OCI-LY1 (cell line): Measurements from ENCODE around the gene FARP1.

Source experiments
- H2AFZ ChIP-seq: fragments of 200-600 bp; sonication (generic), shearing (Covaris generic); 2 replicates; pipeline ENCODE4 v1.6.0; 2014; ENCODE audit warnings: antibody characterized with exemption, mild to moderate bottlenecking, low read length
- H3F3A ChIP-seq: fragments of 200-600 bp; sonication (generic), shearing (Covaris generic); 2 replicates; pipeline ENCODE4 v1.6.0; 2014; ENCODE audit warnings: mild to moderate bottlenecking, antibody characterized with exemption, low read length, moderate library complexity; ENCODE audit not compliant: insufficient read depth
- H3K27ac ChIP-seq: fragments of 200-600 bp; sonication (generic); 2 replicates; pipeline ENCODE4 v1.5.1; 2014; ENCODE audit warnings: low read length, mixed run types, mild to moderate bottlenecking, low read depth; ENCODE audit not compliant: poor library complexity, severe bottlenecking
- H3K27me3 ChIP-seq: fragments of 200-600 bp; sonication (generic); 2 replicates; pipeline ENCODE4 v1.6.0; 2014; ENCODE audit warnings: antibody characterized with exemption, mild to moderate bottlenecking, low read length, moderate library complexity; ENCODE audit not compliant: insufficient read depth
- H3K36me3 ChIP-seq: fragments of 200-600 bp; sonication (generic); 2 replicates; pipeline ENCODE4 v1.6.1; 2014; ENCODE audit warnings: mild to moderate bottlenecking, antibody characterized with exemption, low read length, moderate library complexity, mixed read lengths; ENCODE audit not compliant: insufficient read depth
- H3K4me1 ChIP-seq: fragments of 200-600 bp; sonication (generic); 2 replicates; pipeline ENCODE4 v1.5.1; 2014; ENCODE audit warnings: mild to moderate bottlenecking, low read length, moderate library complexity; ENCODE audit not compliant: insufficient read depth, severe bottlenecking
- H3K4me2 ChIP-seq: fragments of 200-600 bp; sonication (generic), shearing (Covaris generic); 2 replicates; pipeline ENCODE4 v1.6.1; 2014; ENCODE audit warnings: low read length
- H3K4me3 ChIP-seq: fragments of 200-600 bp; sonication (generic); 2 replicates; pipeline ENCODE4 v1.5.1; 2014; ENCODE audit warnings: low read length, low read depth, mild to moderate bottlenecking, mixed read lengths; ENCODE audit not compliant: poor library complexity, severe bottlenecking
- H3K79me2 ChIP-seq: fragments of 200-600 bp; shearing (Covaris generic); 2 replicates; pipeline ENCODE4 v1.6.1; 2016; ENCODE audit warnings: mixed run types, low read length, mixed read lengths; ENCODE audit not compliant: insufficient read depth
- H3K9ac ChIP-seq: fragments of 200-600 bp; sonication (generic), shearing (Covaris generic); 2 replicates; pipeline ENCODE4 v1.6.1; 2014; ENCODE audit warnings: mild to moderate bottlenecking, low read length, mixed read lengths
- H3K9me2 ChIP-seq: fragments of 200-600 bp; sonication (generic), shearing (Covaris generic); 2 replicates; pipeline ENCODE4 v1.6.1; 2014; ENCODE audit warnings: low read depth, mild to moderate bottlenecking, low read length, mixed read lengths
- H3K9me3 ChIP-seq: fragments of 200-600 bp; shearing (Covaris generic); 2 replicates; pipeline ENCODE4 v1.6.1; 2014; ENCODE audit warnings: low read length, mixed read lengths
- H4K20me1 ChIP-seq: fragments of 200-600 bp; sonication (generic), shearing (Covaris generic); 2 replicates; pipeline ENCODE4 v1.6.0; 2016; ENCODE audit warnings: mild to moderate bottlenecking, low read length; ENCODE audit not compliant: insufficient read depth
- EZH2 ChIP-seq: fragments of 200-600 bp; sonication (generic), shearing (Covaris generic); IDR thresholded peaks from 2 replicates; pipeline ENCODE4 v1.8.0; 2017; ENCODE audit warnings: borderline replicate concordance, mixed run types, mild to moderate bottlenecking, antibody characterized with exemption, low read length, moderate library complexity, mixed read lengths
- TF ChIP-seq, protein P1 (sequence below): fragments of 200-600 bp; sonication (generic), shearing (Covaris generic); IDR thresholded peaks from 2 replicates; pipeline ENCODE4 v1.5.1; 2017; ENCODE audit warnings: mild to moderate bottlenecking, antibody characterized with exemption, low read length, moderate library complexity, mixed read lengths

The FARP1 gene

DNA sequence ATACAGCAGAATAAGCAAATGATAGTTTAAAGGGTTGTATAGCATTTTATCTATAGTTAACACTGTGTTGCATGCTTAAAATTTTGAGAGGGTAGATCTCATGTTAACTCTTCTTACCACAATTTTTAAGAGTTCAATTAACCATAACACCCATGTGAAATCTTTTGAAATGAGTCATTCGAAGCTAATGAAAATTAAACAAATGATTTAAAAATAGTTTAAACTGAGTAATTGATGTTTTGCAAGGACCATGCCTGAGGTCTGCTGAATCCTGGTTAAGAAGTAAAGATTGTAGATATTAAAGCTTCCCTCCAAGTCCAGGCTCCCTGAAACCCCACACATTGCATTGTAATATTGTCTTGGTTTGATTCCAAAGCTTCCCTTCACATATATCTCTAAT lies 210.9 kb downstream of the FARP1 start:
- H3K9ac ChIP-seq = no peak overlapping the region
- no peaks in the 10 kb centered on the region for H4K20me1 ChIP-seq
- H3K9me2 ChIP-seq = no peaks in the 10 kb centered on the region
- no peaks in the 10 kb centered on the region for H3K9me3 ChIP-seq
- H3K27me3 ChIP-seq = peaks cover 11% of the 10 kb centered on the region; the same call in 1 of the 2 replicates
- no peak overlapping the region for H3K4me3 ChIP-seq
- no peaks in the 10 kb centered on the region for H3K36me3 ChIP-seq
- no peak overlapping the region for H2AFZ ChIP-seq
- no peaks in the 10 kb centered on the region for H3F3A ChIP-seq
- H3K27ac ChIP-seq = no peak overlapping the region
- H3K4me2 ChIP-seq = no peak overlapping the region
- H3K4me1 ChIP-seq = no peaks in the 10 kb centered on the region
- H3K79me2 ChIP-seq = no peaks in the 10 kb centered on the region
- TF ChIP-seq, protein P1, sequence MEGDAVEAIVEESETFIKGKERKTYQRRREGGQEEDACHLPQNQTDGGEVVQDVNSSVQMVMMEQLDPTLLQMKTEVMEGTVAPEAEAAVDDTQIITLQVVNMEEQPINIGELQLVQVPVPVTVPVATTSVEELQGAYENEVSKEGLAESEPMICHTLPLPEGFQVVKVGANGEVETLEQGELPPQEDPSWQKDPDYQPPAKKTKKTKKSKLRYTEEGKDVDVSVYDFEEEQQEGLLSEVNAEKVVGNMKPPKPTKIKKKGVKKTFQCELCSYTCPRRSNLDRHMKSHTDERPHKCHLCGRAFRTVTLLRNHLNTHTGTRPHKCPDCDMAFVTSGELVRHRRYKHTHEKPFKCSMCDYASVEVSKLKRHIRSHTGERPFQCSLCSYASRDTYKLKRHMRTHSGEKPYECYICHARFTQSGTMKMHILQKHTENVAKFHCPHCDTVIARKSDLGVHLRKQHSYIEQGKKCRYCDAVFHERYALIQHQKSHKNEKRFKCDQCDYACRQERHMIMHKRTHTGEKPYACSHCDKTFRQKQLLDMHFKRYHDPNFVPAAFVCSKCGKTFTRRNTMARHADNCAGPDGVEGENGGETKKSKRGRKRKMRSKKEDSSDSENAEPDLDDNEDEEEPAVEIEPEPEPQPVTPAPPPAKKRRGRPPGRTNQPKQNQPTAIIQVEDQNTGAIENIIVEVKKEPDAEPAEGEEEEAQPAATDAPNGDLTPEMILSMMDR = no peak
- no peak for TF ChIP-seq EZH2

- Histone ChIP-seq H3K27me3 (peaks cover 15% of the 10 kb centered on the region; the same call in 1 of the 2 replicates), H3K36me3 (no peaks in the 10 kb centered on the region), H3K9me2 (no peaks in the 10 kb centered on the region), H3F3A (no peaks in the 10 kb centered on the region), H2AFZ (no peak overlapping the region), H3K27ac (no peak overlapping the region), H3K9me3 (no peaks in the 10 kb centered on the region), H3K9ac (no peak overlapping the region), H4K20me1 (no peaks in the 10 kb centered on the region), H3K4me2 (no peak overlapping the region), H3K79me2 (no peaks in the 10 kb centered on the region), H3K4me1 (no peaks in the 10 kb centered on the region), H3K4me3 (no peak overlapping the region)
- TF ChIP-seq, protein P1 = no peak
- TF ChIP-seq EZH2 = no peak
These were observed 216.0 kb downstream of the FARP1 start for GRCh38 chr13:98358937-98359336.

- no peak overlapping the region for H3K4me3 ChIP-seq
- H2AFZ ChIP-seq = no peak overlapping the region
- no peak overlapping the region for H3K4me2 ChIP-seq
- H3K4me1 ChIP-seq = no peaks in the 10 kb centered on the region
- no peaks in the 10 kb centered on the region for H3F3A ChIP-seq
- no peaks in the 10 kb centered on the region for H4K20me1 ChIP-seq
- no peak overlapping the region for H3K27ac ChIP-seq
- no peak overlapping the region for H3K9ac ChIP-seq
- peaks cover 15% of the 10 kb centered on the region; the same call in 1 of the 2 replicates for H3K27me3 ChIP-seq
- H3K9me2 ChIP-seq = no peaks in the 10 kb centered on the region
- H3K36me3 ChIP-seq = no peaks in the 10 kb centered on the region
- TF ChIP-seq, protein P1 = no peak
- no peak for TF ChIP-seq EZH2
- no peaks in the 10 kb centered on the region for H3K9me3 ChIP-seq
- H3K79me2 ChIP-seq = no peaks in the 10 kb centered on the region
These were observed 217.7 kb downstream of the FARP1 start for GRCh38 chr13:98360545-98360944.
